Ovary (tissue), 9 donors: ENCODE measurements around the gene GPR75. TPM values are rescaled to one million over a fixed set of nuclear protein-coding genes. Genes with fewer than 3 reads are reported as not detected.
"Not testable (repeated sequence)": the region's sequence is repeated elsewhere in the genome, so short reads cannot be mapped to it uniquely, and the experiment has no call there.

Experiments used
- DNase-seq, 5 donors: peaks; one replicate each; pipeline ENCODE4 v3.0.0-alpha.2; 2019 to 2020
- H3K27ac ChIP-seq, 2 donors: fragments of 200-600 bp; one replicate each; pipeline versions ENCODE4 v1.5.1 to v1.8.0; 2019 to 2022
- H3K27me3 ChIP-seq: fragments of 200-600 bp; one replicate; pipeline ENCODE4 v1.8.0; 2022
- H3K36me3 ChIP-seq: fragments of 200-600 bp; sonication (generic); one replicate; pipeline ENCODE4 v1.5.1; 2019
- H3K4me1 ChIP-seq: one replicate; pipeline ENCODE4 v1.8.1; 2013; ENCODE audit warnings: mild to moderate bottlenecking, moderate library complexity; ENCODE audit not compliant: insufficient read depth
- H3K4me3 ChIP-seq: fragments of 200-600 bp; sonication (generic); one replicate; pipeline ENCODE4 v1.5.1; 2017
- H3K9me3 ChIP-seq, 2 donors: fragments of 200-600 bp in 1 of 2; sonication (generic) in 1 of 2; one replicate each; pipeline versions ENCODE4 v1.5.1 to v1.8.1; 2013 to 2019; ENCODE audit warnings: mild to moderate bottlenecking in 1 of 2, moderate library complexity in 1 of 2
- CTCF ChIP-seq, 3 donors: fragments of 450-650 bp in 2 of 3; fragments of 200-600 bp in 1 of 3; IDR thresholded peaks; one replicate each; pipeline versions ENCODE4 v1.5.1 to v1.8.0; 2016 to 2022; ENCODE audit warnings: antibody characterized with exemption in 3 of 3, mild to moderate bottlenecking in 1 of 3
- EP300 ChIP-seq: sonication (generic); formaldehyde crosslinking; IDR thresholded peaks from one replicate; pipeline ENCODE4 v1.6.1; 2017; ENCODE audit warnings: antibody characterized with exemption
- POLR2A ChIP-seq: fragments of 450-650 bp; IDR thresholded peaks from one replicate; pipeline ENCODE4 v1.6.1; 2017; ENCODE audit warnings: antibody characterized with exemption, mild to moderate bottlenecking, moderate library complexity
- WGBS, 3 donors: extraction: QIAGEN DNeasy Blood & Tissue Kit in 1 of 3; methylation state at CpG; one replicate each; pipeline versions ENCODE4 v1.1.5 to v1.1.7; 2013 to 2017; 5-methylcytosine and 5-hydroxymethylcytosine counted together
- intact Hi-C, 4 donors: fragments of 100-400 bp; cut with DNase I; formaldehyde crosslinking; loops; one replicate each; pipeline versions ENCODE4 v1.11.0 to v1.15.1; 2022 to 2023
- polyA plus RNA-seq, 2 donors: library from polyadenylated mRNA; stranded (reverse); fragments of 200-250 nt in 1 of 2; fragments of 350-450 nt in 1 of 2; fragmentation: Illumina TruSeq in 1 of 2; extraction: RNeasy Lipid Tissue Mini Kit (QIAGEN cat#74804) in 1 of 2; gene quantifications; one replicate each; pipeline ENCODE4 v1.2.3, GENCODE V29; 2013 to 2014
- total RNA-seq, 7 donors: library from RNA; depleted of rRNA in 2 of 7; stranded (reverse); fragments of >200 nt in 2 of 7; fragmentation: NEBNext Ultra II Directional in 3 of 7; extraction: Animal tissue kit (Norgen Biotek cat#: 25700) in 3 of 7; gene quantifications; one replicate each; pipeline versions ENCODE4 v1.1.0 to v1.2.4, GENCODE V29; 2016 to 2023
- donor health status: DM: no; HTN: no; CAD: no; lungs with moderate emphysema.
- donor health status: DM: no; HTN: no; CAD: no.
- donor health status: Bipolar disorder and iron deficiency.
- donor health status: DM: yes; HTN: yes; CAD: no.
- donor health status: DM: no; HTN: no; CAD: no.
- donor health status: DM: yes; HTN: yes; CAD: no.

The GPR75 gene
- total and polyA plus RNA-seq, 9 donors, result 1.1 to 4.9 (median 2.8) TPM

GRCh38 chr2:53840580-53840979, 19.2 kb downstream of the GPR75 start:
- intact Hi-C loops, result no loop called here
- TF ChIP-seq POLR2A, result no peak
- TF ChIP-seq EP300, result no peak
- TF ChIP-seq CTCF (IDR thresholded peaks at IDR 0.05), result no peak
- WGBS, 3 donors, result 67 to 77% (median 73%) methylated on average over 1 of the region's 1 CpG
- Histone ChIP-seq H3K36me3 (no peaks in the 10 kb centered on the region), H3K4me1 (no peaks in the 10 kb centered on the region), H3K27ac (no peak overlapping the region), H3K4me3 (no peak overlapping the region), H3K9me3 (no peaks in the 10 kb centered on the region), H3K27me3 (no peaks in the 10 kb centered on the region)
- DNase-seq, result no peak

GRCh38 chr2:53829980-53830290, 29.8 kb downstream of the GPR75 start:
- H3K4me3 ChIP-seq, H3K4me1 ChIP-seq, DNase-seq, H3K27me3 ChIP-seq, H3K36me3 ChIP-seq, intact Hi-C loops, H3K9me3 ChIP-seq, H3K27ac ChIP-seq: not testable (repeated sequence)
- WGBS, 3 donors, result 95 to 96% (median 95%) methylated on average over 4 of the region's 4 CpGs

- Histone ChIP-seq H3K4me1 (peaks cover 6% of the 10 kb centered on the region), H3K9me3 (no peaks in the 10 kb centered on the region), H3K36me3 (no peaks in the 10 kb centered on the region), H3K27me3 (no peaks in the 10 kb centered on the region), H3K27ac (no peak overlapping the region), H3K4me3 (no peak overlapping the region)
- WGBS, 3 donors, result 63 to 80% (median 77%) methylated on average over 11 of the region's 11 CpGs
- intact Hi-C loops, result no loop called here
- no peak for DNase-seq
- no peak for TF ChIP-seq EP300
- TF ChIP-seq CTCF (IDR thresholded peaks at IDR 0.05), result no peak
- TF ChIP-seq POLR2A, result no peak
These were observed 30.3 kb downstream of the GPR75 start for GRCh38 chr2:53829273-53829979.

- Histone ChIP-seq H3K36me3 (no peaks in the 10 kb centered on the region), H3K4me3 (no peak overlapping the region), H3K27ac (no peak overlapping the region), H3K27me3 (no peaks in the 10 kb centered on the region), H3K9me3 (no peaks in the 10 kb centered on the region), H3K4me1 (peaks cover 6% of the 10 kb centered on the region)
- TF ChIP-seq POLR2A (no peak), EP300 (no peak), CTCF (IDR thresholded peaks at IDR 0.05) (no peak)
- intact Hi-C loops, result no loop called here
- 92 to 94% (median 92%) methylated on average over 4 of the region's 4 CpGs for WGBS, 3 donors
- no peak for DNase-seq
These were observed 31.4 kb downstream of the GPR75 start for GRCh38 chr2:53828331-53828730.

- 45 to 62% (median 54%) methylated on average over 3 of the region's 3 CpGs for whole genome bisulfite sequencing, 3 donors
- Histone ChIP-seq H3K9me3 (no peaks in the 10 kb centered on the region), H3K27ac (peak overlapping the region in 1 of 2 donors; percentile 11), H3K4me3 (no peak overlapping the region), H3K36me3 (no peaks in the 10 kb centered on the region), H3K4me1 (peaks cover 6% of the 10 kb centered on the region), H3K27me3 (no peaks in the 10 kb centered on the region)
- no peak for DNase-seq
- intact Hi-C loops, result no loop called here
- TF ChIP-seq EP300 (no peak), CTCF (IDR thresholded peaks at IDR 0.05) (no peak), POLR2A (no peak)
These were observed 32.2 kb downstream of the GPR75 start for GRCh38 chr2:53827398-53828175.
